Kidney epithelial cell (primary cell): ENCODE measurements around the gene SORL1. TPM values are rescaled to one million over a fixed set of nuclear protein-coding genes. Genes with fewer than 3 reads are reported as not detected.
A peak's percentile ranks its signal among the peaks of the same experiment; 100 is the strongest.

Experiments used
- DNase-seq: peaks from one replicate; pipeline ENCODE4 v3.0.0-alpha.2; 2010; ENCODE audit warnings: low read depth
- H3K27me3 ChIP-seq: 2 replicates; pipeline ENCODE4 v1.6.0; 2011; ENCODE audit warnings: low read length; ENCODE audit not compliant: control insufficient read depth, insufficient read depth
- H3K36me3 ChIP-seq: 2 replicates; pipeline ENCODE4 v1.5.1; 2011; ENCODE audit warnings: low read length; ENCODE audit not compliant: control insufficient read depth, insufficient read depth
- H3K4me3 ChIP-seq: 2 replicates; pipeline ENCODE4 v1.5.1; 2011; ENCODE audit warnings: low read depth, mild to moderate bottlenecking, control low read depth, low read length
- total RNA-seq: library from RNA; depleted of rRNA; stranded (reverse); fragments of >200 nt; gene quantifications from 2 replicates; pipeline ENCODE4 v1.2.3, GENCODE V29; 2015
- TF ChIP-seq, protein P1 (sequence below): IDR thresholded peaks from 2 replicates; pipeline ENCODE4 v1.5.1; 2011; ENCODE audit warnings: mild to moderate bottlenecking, moderate library complexity, low read length, control low read depth, inconsistent platforms; ENCODE audit not compliant: insufficient read depth, poor library complexity, severe bottlenecking

SORL1 gene
- total RNA-seq, 1 donor from 2014 or later, result 4.1 TPM

GRCh38 chr11:121448431-121448941, 3.6 kb upstream of the SORL1 start:
- TF ChIP-seq, protein P1, sequence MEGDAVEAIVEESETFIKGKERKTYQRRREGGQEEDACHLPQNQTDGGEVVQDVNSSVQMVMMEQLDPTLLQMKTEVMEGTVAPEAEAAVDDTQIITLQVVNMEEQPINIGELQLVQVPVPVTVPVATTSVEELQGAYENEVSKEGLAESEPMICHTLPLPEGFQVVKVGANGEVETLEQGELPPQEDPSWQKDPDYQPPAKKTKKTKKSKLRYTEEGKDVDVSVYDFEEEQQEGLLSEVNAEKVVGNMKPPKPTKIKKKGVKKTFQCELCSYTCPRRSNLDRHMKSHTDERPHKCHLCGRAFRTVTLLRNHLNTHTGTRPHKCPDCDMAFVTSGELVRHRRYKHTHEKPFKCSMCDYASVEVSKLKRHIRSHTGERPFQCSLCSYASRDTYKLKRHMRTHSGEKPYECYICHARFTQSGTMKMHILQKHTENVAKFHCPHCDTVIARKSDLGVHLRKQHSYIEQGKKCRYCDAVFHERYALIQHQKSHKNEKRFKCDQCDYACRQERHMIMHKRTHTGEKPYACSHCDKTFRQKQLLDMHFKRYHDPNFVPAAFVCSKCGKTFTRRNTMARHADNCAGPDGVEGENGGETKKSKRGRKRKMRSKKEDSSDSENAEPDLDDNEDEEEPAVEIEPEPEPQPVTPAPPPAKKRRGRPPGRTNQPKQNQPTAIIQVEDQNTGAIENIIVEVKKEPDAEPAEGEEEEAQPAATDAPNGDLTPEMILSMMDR, result no peak
- H3K4me3 ChIP-seq, result no peak overlapping the region
- no peak for DNase-seq
- no peaks in the 10 kb centered on the region for H3K36me3 ChIP-seq
- H3K27me3 ChIP-seq, result peaks cover 6% of the 10 kb centered on the region

DNA sequence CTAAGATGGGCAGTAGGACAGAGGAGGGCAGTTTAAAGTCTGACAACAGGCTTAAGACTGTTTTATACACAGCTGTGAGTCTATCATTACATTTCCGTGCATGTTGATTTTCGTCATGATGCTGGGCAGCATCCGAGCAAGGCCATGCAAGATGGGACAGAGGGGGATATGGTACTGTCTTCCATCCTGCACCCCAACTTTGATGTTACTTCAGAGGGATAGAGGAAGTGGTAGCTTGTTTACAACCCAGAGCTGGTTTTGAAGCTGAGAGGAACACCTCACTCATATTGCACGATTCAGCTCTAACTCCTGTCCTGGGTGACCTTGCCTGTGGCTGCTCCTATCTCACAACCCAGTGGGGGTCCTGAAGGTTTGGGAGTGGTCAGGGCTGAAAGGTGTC, 3.0 kb upstream of the SORL1 start:
- H3K4me3 ChIP-seq, result no peak overlapping the region
- DNase-seq, result no peak
- TF ChIP-seq, protein P1, result no peak
- no peaks in the 10 kb centered on the region for H3K36me3 ChIP-seq
- H3K27me3 ChIP-seq, result peaks cover 7% of the 10 kb centered on the region

GRCh38 chr11:121449626-121450025, 2.5 kb upstream of the SORL1 start:
- TF ChIP-seq, protein P1, result no peak
- no peaks in the 10 kb centered on the region for H3K36me3 ChIP-seq
- H3K27me3 ChIP-seq, result peaks cover 9% of the 10 kb centered on the region
- no peak overlapping the region for H3K4me3 ChIP-seq
- DNase-seq, result no peak

DNA sequence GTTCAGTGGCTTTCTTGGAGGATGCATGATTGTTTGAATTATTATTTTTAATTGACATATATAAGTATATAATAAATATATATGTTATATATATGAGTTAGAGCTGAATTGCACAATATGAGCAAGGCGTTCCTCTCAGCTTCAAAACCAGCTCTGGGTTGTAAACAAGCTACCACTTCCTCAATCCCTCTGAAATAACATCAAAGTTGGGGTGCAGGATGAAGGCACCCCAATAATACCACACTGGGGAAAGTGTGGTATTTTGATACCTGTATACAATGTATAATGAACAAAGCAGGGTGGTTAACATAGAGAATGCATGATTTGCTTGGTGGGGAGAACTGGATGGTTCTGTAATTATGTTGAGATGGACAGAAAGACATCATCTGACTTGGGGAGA, 1.7 kb upstream of the SORL1 start:
- DNase-seq, result no peak
- Histone ChIP-seq H3K36me3 (no peaks in the 10 kb centered on the region), H3K4me3 (no peak overlapping the region), H3K27me3 (peaks cover 9% of the 10 kb centered on the region)
- TF ChIP-seq, protein P1, result no peak

- peak overlapping the region; percentile 68 for H3K4me3 ChIP-seq
- TF ChIP-seq, protein P1, result no peak
- no peak for DNase-seq
- peaks cover 9% of the 10 kb centered on the region for H3K27me3 ChIP-seq
- no peaks in the 10 kb centered on the region for H3K36me3 ChIP-seq
Measured at GRCh38 chr11:121451178-121451985, 732 bp upstream of the SORL1 start.
